ENCODE measurements around the gene SHROOM4.

The SHROOM4 gene

DNA sequence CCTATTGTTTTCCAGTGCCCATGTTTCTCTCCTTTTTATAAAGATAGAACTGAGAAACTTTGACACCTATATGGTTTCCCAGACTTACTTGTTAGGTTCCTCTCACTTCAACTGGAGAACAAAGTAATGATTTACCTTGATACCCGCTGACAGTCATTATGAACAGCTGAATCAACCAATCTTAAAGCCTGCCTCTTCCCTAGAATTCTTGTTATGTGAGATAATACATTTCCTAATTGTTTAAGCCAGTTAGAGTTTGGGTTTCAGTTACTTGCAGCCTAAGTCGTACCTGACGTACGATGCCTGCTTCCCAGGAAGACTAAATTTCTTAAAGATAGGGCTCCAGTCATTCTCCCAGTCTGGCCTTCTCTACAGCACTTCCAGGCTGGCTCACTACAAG is 97.3 kb downstream of the SHROOM4 start:
- FAIRE-seq (no peak), DNase-seq (ENCODE audit: extremely low spot score, insufficient read length, low read depth) (no peak)

DNA sequence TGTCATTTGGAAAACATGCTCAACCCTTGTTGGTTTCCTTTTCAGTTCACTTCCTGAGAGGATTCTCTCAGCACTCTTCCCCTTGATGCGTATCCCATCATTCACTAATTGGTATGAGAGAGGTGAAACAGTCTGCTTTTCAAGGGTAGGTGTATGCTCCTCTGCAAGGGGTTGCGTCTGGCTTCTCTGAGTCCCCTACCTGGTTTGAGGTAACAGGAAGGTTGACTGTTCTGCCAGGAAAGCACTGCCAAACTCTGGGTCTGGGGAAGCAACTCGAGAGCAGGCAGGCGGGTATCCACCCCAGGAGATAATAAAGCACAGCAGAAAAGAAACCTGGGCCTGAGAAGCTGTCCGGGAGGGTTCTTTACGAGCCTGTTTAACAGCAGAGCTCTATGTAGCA is 101.2 kb downstream of the SHROOM4 start:
- FAIRE-seq (no peak), DNase-seq (ENCODE audit: extremely low spot score, insufficient read length, low read depth) (no peak)

DNA sequence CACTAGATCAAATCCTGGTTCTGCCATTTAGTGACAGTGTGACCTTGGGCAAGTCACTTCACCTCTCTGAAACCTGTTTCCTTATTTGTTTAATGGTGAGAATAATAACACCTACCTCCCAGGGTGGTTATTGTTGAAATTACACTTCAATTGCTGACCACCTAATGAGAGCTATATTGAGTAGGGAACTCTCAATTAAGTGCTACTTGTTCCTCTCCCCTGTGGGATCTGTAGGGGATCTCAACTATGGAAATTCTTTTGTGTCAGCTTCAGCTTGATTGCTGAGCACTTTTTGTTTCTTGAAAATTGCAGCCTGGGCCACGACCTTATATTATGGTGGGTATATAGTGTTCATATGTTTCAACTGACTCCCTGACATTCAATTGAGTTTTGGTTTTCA is 102.1 kb downstream of the SHROOM4 start:
- FAIRE-seq: no peak
- no peak for DNase-seq (ENCODE audit: extremely low spot score, insufficient read length, low read depth)

DNA sequence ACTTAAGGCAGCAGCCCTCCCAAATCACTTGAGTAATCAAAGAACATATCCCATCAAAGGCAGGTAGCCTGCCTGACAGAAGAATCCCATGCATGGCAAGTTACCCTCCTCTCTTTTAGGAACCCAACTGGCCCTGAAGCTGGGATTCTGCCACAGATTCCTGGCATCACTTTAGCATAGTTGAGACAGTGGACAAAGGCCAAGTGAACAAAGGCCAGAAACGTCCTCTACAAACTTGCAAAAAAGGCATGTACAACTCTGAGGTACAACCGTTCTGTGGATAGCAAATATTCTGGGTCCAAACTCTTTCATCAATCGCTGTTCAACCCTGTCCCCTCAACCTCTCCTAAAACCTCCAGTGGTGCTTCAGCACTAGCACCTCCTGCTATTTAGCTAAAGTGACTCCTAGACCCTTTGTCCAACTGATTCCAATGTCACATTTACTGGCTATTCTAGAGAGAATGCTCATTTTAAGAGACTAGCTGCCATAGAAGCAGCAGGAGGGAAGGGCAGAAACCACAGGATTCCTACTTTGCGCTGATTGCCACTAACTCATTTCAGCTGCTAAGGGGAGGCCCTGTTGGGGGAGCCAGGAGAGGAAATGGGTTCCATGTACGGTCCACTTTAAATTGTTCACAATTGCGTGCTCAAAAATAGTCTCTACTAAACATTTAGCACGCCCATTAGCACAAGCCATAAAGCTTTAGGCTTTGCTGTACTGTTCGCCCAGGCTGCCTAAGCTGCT is 105.9 kb downstream of the SHROOM4 start:
- DNase-seq (ENCODE audit: extremely low spot score, insufficient read length, low read depth): no peak
- no peak for FAIRE-seq

DNA sequence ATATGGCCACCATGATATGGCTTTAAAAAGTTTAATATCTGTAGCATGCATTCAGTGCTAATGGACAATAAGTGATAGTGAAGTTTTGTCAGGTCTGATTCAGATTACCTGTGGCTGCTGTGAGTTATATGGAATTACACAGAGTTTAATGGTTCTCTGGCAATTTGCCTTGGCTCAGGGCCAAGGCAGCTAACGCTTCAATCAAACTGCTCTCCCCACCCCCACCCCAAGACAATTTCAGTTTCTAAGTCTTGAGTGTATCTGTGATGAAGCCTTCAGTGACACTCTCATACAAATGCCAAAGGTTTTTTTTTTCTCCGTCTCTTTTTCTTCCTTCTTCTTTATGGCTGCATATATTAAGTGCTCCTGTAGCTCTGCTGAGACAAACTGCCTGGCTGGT is 106.6 kb downstream of the SHROOM4 start:
- FAIRE-seq: no peak
- DNase-seq (ENCODE audit: extremely low spot score, insufficient read length, low read depth): no peak

DNA sequence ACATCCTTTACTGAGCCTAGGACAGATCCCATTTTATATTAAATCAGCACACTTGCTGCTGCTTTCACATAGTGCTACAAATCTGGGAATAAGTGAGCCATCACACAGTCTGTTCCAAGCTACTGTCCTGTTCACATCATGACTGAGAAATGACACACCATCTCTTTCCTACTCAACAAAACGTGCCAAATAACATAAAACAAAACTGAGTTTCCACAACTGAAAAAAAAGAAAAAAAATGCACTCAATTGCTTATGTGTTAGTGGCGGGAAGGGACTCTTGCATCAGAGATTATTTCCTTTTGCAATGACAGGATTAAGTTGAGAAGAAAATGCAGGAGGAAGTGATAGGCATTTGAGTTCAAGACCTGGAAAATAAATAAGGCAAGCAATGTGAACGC is 109.0 kb downstream of the SHROOM4 start:
- DNase-seq (ENCODE audit: extremely low spot score, insufficient read length, low read depth) (no peak), FAIRE-seq (no peak)

DNA sequence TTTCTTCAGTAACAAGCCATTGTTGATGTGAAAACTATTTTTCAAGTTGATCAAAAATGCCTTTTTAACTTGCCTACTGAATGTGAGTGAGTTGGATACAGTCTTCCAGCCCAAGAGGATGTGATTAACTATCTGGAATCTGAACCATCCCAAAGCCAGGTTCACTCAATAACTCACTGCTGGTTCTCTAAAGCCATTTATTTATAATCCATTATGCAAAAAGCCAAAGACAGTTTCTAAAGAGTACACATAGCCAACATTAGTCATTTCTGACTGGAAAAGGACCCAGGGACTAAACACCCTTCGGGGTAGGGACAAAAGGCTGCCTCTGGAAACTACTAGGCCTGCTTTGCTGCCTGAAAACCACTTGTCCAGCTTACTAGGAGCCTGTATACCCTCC is 109.6 kb downstream of the SHROOM4 start:
- FAIRE-seq (no peak), DNase-seq (ENCODE audit: extremely low spot score, insufficient read length, low read depth) (no peak)

DNA sequence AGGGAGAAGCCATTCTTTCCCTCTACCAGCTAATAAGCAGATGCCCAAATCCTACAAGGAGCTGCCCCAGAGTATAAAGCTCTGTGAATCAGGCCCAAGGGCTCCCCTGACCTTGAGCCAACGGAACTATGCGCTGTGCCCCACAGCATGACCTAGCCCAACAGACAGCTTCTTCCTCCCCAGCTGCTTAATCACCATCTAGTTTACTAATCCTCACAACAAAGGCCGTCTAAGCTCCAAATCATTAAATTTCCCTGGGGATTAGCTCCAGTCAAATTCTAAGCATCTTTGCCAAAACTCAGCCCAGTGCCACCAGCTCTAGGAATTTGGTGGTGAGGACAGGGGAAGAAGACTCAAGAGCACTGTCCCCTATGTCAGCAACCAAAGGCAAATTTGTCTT is 113.1 kb downstream of the SHROOM4 start:
- FAIRE-seq: no peak
- DNase-seq (ENCODE audit: extremely low spot score, insufficient read length, low read depth): no peak

DNA sequence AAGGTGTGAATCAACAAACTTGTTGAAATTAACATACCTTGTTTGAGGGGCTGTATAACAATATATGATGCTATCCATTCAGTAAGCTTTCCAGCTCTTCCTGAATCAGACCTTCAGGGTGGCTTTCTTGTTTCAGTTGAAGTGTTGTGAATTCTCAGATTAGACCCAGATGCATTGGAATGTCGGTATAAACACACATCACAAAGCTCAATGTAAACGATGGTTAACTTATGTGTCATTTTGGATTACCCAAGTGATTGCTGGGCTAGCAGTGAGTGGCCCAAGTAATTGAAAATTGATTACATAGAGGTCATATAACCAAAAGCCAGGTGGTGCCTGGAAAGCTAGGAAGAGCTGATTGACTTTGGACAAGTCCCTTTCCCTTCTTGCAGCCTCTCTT is 115.0 kb downstream of the SHROOM4 start:
- FAIRE-seq: no peak

DNA sequence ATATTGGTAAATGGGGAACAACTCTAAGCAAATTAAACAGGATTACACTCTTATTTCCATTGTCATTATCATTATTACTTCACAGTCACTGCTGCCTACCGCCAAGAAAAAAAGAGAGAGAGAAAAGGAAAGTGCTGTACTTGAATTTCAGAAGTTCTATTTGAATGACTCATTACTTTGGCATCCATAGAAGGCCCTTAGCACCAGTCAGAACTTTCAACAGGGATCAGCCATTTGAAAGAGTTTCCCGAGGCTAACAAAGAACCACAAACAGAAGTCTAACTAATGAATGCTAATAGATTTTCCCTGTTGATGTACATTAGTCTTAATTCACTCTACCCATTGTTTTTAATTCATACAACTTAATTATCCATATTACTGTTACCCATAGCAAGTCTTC is 116.3 kb downstream of the SHROOM4 start:
- FAIRE-seq (no peak), DNase-seq (ENCODE audit: extremely low spot score, insufficient read length, low read depth) (no peak)

More for the DNA sequence above, 115.0 kb downstream of the SHROOM4 start:
- DNase-seq (ENCODE audit: extremely low spot score, insufficient read length, low read depth): no peak

DNA sequence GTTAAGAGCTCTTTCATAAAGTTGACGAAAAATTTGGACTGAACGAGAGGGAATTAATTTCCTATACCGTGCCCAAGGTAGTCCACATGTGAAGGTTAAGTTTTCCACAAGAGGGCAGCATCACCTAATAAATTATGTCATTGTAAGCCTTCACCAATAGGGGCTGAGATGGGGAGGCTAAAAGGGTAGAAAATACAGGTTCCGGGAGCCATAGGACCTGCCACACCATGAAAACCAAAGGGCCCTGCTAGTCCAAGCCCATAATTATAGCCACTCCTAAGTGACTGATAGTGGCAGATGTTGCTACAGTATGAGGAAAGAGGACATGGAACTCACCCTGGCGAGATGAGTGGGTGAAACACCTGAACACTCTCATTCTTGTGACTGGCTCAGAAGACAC is 122.2 kb downstream of the SHROOM4 start:
- peak; percentile 86 for FAIRE-seq
- DNase-seq (ENCODE audit: extremely low spot score, insufficient read length, low read depth): peak; percentile 1

DNA sequence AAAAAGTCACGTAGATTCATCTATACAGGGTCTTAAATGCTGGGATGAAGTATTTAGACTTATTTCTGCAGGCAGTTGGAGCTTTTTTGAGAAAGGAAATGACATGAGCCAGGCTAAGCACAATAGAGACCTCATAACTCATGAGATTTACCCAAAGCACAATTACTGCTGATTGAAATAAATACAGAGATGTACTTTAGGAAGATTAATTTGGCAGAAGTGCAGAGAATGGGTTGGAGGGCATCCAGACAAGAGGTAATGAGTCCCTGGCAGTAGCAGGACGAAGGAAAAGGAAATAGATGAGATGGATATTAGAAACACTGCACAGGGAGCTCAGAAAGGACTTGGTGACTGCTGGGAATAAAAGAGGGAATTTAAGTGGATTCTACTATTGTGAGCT is 129.1 kb downstream of the SHROOM4 start:
- DNase-seq (ENCODE audit: extremely low spot score, insufficient read length, low read depth): no peak
- no peak for FAIRE-seq

DNA sequence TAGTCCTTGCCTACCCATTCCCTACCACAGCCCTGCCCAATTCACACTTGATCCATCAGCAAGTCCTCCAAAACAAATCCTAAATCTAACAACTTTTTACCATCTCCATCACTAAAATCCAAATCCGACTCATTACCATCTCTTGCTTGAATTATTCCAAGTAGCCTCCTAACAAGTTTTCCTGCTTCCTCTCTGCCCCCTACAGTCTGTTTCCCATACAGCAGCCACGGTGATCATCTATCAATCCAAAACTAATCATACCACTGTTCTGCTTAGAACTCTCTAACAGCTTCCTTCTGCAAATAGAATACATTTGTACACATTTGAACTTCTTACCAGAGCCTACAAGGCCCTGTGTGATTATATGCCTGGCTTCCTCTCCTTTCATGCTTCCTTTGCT is 133.0 kb downstream of the SHROOM4 start:
- DNase-seq (ENCODE audit: extremely low spot score, insufficient read length, low read depth) (no peak), FAIRE-seq (peak; percentile 46)

DNA sequence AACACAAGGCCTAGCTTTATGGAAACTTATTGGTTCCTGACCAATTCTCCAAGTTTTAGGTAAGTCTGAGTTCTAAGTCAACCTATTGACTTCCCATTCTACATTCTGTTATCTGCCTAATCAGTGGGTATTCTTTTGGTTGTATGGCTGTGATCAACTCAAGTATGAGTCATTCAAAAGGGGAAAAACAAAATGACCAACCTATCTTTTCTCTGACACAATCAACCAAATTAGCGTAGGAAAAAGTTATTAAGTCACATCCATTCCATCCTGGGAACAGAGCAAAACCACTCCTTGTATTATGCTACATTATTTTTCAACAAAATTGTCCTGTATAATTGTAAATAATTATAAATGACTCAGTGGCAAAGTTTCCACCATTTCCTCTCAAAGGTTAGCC is 136.2 kb downstream of the SHROOM4 start:
- DNase-seq (ENCODE audit: extremely low spot score, insufficient read length, low read depth): no peak
- no peak for FAIRE-seq

DNA sequence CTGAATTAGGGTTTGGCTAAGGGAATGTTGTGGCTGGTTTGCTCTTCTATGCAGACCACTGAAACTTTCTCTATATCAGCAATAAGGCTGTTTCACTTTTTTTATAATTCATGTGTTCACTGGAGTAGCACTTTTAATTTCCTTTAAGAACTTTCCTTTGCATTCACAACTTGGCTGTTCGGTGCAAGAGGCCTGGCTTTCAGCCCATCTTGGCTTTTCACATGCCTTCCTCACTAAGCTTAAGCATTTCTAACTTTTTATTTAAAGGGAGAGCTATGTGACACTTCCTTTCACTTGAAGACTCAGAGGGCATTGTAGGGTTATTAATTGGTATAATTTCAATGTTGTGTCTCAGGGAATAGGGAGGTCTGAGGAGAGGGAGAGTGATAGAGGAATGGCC is 142.3 kb downstream of the SHROOM4 start:
- FAIRE-seq (no peak), DNase-seq (ENCODE audit: extremely low spot score, insufficient read length, low read depth) (no peak)

DNA sequence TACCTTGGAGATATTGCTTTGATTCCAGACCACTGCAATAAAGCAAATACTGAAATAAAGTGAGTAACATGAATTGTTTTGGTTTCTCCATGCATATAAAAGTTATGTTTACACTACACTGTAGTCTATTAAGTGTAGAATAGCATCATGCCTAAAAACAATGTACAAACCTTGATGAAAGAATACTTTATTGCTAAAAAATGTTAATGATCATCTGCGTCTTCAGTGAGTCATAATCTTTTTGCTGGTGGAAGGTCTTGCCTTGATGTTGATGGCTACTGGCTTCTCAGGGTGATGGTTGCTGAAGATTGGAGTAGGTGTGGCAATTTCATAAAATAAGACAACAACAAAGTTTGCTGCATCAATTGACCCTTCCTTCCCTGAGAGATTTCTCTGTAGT is 145.1 kb downstream of the SHROOM4 start:
- no peak for DNase-seq (ENCODE audit: extremely low spot score, insufficient read length, low read depth)
- FAIRE-seq: no peak

DNA sequence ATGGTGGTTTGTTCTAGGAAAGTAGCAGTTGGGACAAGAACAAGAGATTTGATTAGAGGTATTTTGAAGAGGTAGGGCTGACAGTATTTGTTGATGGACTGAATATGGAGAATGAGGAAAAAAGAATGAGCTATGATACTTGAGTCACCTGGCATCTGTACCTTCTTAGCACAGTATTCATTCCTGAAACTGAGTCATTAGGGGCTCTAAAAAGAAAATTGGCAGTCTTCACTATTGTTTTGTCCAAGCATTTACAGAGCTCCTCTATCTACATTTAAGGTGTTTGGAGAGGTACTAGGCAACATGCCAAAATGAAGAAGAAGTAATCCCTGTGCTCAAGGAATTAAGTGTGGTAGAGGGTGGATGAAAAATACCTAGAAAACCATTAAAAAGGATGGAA is 165.8 kb downstream of the SHROOM4 start:
- no peak for FAIRE-seq
- no peak for DNase-seq (ENCODE audit: extremely low spot score, insufficient read length, low read depth)

DNA sequence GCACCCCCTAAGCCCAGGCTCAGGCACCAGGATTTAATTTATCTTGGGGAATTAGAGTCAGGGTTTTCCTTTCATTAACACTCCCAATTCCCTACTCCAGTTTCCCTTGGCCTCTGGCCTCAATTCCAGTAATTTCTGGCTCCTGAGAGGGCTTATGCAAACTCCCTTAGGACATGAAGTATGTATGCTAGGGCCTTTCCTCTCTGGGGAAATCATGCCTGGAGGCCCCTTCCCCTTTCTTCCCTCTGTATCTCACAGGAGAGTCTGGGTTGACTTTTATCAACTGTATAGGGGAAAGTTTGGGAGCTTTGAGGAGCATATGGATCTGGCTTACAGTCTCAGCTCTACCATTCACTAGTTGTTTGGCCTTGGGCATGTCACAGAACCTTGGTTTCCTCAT is 169.5 kb downstream of the SHROOM4 start:
- no peak for DNase-seq (ENCODE audit: extremely low spot score, insufficient read length, low read depth)
- no peak for FAIRE-seq

DNA sequence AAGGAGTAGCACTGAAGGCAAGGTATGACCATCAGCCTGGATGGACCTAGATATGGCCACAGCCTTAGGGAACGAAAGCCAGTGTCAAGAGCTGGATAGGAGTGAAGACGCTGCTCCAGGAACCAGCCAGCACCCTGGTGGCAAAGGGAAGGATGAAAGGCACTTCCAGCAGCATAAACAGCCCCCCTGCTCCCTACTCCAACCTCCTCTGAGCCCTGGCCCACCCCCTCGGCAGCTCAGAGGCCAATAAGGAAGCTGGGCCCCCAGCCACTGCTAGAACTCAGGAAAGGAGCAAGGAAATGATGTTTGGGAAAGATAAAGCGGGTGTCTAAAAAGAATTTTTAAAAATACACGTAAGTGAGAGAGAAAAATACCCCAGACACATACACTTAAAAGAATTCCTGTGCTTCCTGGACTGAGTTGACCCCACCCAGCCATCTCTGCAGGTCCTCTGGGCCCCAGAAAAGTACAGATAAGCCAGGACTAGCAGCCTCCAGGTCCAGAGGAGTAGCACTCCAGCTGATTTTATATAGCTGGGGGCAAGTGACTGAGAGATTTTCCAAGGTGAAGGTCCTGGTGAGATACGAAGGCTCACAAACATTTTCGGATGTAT is 170.4 kb downstream of the SHROOM4 start:
- FAIRE-seq: no peak
- DNase-seq (ENCODE audit: extremely low spot score, insufficient read length, low read depth): no peak

DNA sequence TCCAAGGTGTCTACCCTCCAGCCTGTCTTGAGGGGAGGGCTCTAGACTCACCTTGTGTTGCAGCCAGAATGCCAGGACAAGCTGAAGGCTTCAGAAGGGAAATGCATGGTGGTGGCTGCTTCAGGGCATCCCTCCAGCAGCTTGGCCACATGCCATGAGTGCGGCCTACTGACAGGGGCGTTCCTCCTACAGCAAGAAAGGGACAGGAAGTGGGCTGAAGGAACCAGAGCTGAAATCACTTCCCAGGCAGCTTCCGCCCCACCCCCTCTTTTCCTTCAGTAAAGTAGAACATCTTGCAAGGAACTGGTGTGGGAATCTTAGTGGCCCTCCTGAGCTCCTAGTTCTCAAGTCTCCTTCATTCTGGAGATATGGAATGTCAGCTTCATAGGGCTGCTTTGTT is 175.9 kb downstream of the SHROOM4 start:
- FAIRE-seq (no peak), DNase-seq (ENCODE audit: extremely low spot score, insufficient read length, low read depth) (no peak)

DNA sequence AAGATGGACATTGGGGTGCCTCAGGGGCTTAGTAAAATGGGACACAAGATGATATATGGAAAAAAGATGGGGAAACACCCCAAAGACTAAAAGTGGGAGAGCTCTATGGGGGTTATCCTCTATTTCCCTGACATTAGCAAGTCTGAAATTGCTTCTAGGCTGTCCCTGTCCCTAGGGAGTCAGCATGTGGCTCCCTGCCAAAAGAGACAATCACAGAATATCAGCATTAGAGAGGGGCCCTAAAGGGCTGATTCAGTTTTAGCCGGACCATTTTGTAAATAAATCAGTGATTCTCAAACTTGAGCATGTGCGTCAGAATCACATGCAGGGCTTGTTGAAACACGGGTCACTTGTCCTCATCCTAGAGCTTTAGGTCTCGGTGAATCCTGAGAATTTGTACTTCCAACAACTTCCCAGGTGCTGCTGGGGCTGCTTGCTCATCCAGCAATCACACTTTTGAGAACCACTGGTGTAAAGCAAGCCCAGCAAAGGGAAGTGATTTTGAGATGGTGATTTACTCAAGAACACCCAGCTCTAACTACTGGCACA is 178.1 kb downstream of the SHROOM4 start:
- DNase-seq (ENCODE audit: extremely low spot score, insufficient read length, low read depth): no peak
- FAIRE-seq: no peak

DNA sequence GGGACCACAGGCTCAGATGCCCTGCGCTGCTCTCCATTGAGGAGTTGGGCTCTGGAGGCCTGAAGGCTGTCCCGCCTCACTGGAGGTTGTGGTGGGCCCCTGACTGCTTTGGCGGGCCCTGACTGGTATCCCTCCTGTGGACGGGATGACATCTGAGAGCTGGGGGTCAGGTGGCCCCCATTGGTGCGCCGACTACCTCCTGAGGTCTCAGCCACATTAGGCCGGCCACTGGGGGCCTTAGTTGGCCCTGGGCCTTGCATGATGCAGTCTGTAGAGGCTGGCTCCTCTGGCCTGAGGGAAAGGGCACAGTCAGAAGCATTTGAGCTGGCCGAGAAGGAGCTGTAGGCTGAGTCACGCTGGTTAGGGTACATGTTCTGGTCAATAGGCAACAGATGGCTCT is 178.8 kb downstream of the SHROOM4 start:
- FAIRE-seq (no peak), DNase-seq (ENCODE audit: extremely low spot score, insufficient read length, low read depth) (no peak)
